AG09309 (cell line): ENCODE results near the gene TMEM132C.

Experiments
- DNase-seq: peaks from one replicate; pipeline ENCODE4 v3.0.0-alpha.2; 2010; ENCODE audit warnings: low read depth
- H3K4me3 ChIP-seq: 2 replicates; pipeline ENCODE4 v1.5.1; 2011; ENCODE audit warnings: mild to moderate bottlenecking, low read depth, low read length, moderate library complexity; ENCODE audit not compliant: control insufficient read depth
- TF ChIP-seq, protein P1 (sequence below): IDR thresholded peaks from 2 replicates; pipeline ENCODE4 v1.5.1; 2011; ENCODE audit warnings: mild to moderate bottlenecking, low read depth, low read length, inconsistent platforms; ENCODE audit not compliant: insufficient read depth, control insufficient read depth; ENCODE audit errors: missing control alignments

The TMEM132C gene

GRCh38 chr12:128449146-128449894 is 182.3 kb downstream of the TMEM132C start:
- no peak overlapping the region for H3K4me3 ChIP-seq
- TF ChIP-seq, protein P1, sequence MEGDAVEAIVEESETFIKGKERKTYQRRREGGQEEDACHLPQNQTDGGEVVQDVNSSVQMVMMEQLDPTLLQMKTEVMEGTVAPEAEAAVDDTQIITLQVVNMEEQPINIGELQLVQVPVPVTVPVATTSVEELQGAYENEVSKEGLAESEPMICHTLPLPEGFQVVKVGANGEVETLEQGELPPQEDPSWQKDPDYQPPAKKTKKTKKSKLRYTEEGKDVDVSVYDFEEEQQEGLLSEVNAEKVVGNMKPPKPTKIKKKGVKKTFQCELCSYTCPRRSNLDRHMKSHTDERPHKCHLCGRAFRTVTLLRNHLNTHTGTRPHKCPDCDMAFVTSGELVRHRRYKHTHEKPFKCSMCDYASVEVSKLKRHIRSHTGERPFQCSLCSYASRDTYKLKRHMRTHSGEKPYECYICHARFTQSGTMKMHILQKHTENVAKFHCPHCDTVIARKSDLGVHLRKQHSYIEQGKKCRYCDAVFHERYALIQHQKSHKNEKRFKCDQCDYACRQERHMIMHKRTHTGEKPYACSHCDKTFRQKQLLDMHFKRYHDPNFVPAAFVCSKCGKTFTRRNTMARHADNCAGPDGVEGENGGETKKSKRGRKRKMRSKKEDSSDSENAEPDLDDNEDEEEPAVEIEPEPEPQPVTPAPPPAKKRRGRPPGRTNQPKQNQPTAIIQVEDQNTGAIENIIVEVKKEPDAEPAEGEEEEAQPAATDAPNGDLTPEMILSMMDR: no peak
- no peak for DNase-seq

DNA sequence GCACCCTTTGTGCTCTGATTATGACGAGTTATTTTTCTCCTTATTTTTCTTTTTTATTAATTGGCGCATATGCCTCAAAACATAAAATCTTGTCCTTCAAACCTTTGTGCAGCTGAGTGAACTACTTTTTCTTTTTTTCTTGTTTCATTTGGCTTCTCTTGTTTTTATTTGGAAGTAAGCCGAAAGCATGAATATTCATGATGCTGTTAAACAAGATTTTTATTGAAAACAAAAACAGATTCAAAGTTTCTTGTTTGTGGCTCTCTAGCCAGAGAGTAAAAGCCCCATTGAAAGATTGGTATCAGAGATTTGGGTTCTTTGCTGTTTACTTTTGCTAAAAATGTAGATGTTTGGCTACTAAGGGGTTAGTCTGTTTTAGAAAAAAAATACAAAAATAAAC is 183.8 kb downstream of the TMEM132C start:
- DNase-seq: no peak
- H3K4me3 ChIP-seq: no peak overlapping the region
- TF ChIP-seq, protein P1: no peak

- no peak overlapping the region for H3K4me3 ChIP-seq
- TF ChIP-seq, protein P1: no peak
- DNase-seq: no peak
Observed at GRCh38 chr12:128455851-128456250, 188.9 kb downstream of the TMEM132C start.

DNA sequence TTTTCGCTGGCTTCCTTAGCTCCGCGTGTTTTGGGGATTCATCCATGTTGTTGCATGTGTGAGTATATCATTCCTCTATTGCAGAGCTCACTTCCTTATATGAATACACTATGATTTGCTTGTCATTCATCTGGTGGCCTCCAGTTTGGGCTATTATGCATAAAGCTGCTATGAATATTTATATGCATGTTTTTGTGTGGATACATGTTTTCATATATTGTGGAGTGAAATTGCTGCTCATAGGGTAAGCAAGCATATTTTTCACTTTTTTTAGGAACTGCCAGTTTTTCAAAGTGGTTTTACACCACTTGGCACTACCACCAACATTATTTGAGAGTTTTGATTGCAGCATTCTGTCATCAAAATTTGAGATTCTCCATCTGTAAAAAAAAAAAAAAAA is 190.0 kb downstream of the TMEM132C start:
- H3K4me3 ChIP-seq: no peak overlapping the region
- no peak for DNase-seq
- TF ChIP-seq, protein P1: no peak

DNA sequence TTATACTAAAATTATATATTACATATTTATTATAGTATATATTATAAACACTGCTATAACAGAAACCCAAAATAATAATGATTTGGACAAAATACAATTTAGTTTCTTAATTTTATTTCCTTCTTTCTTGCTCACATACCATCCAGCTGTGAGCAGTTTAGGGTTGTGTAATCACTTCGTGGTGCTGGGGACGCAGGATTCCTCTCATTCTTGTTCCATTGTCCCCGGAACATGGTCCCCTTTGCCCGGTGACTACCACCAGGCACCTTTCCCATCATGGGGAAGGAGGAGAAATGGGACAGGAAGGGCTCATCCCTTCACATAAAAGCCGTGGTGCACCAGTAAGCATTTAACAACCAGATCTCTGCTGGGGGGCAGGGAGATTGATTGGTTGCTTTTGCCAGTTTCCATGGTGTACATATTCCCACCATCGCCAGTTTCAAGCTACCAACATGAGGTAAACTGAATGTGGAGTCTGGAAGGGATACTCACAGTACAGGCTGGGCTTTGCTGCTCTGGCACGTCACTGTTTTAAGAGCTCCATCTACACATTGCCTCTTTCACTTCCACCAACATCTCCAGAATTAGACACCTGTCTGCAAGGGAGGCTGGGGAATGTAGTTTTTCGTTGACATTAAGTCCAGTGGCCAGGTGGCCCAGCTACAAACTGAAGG is 191.5 kb downstream of the TMEM132C start:
- TF ChIP-seq, protein P1: no peak
- DNase-seq: no peak

GRCh38 chr12:128459067-128459466 is 192.1 kb downstream of the TMEM132C start:
- no peak overlapping the region for H3K4me3 ChIP-seq
- TF ChIP-seq, protein P1: no peak
- no peak for DNase-seq

More for the DNA sequence above, 191.5 kb downstream of the TMEM132C start:
- H3K4me3 ChIP-seq: no peak overlapping the region
